HCT116 (cell line): Measurements from ENCODE around the gene TBX5.

Experiments
- EGR1 ChIP-seq: IDR thresholded peaks from 2 replicates; pipeline ENCODE4 v1.6.1; 2012; ENCODE audit warnings: low read depth
- EZH2 ChIP-seq: fragments of 200-600 bp; sonication (generic); IDR thresholded peaks from 2 replicates; pipeline ENCODE4 v1.6.1; 2017; ENCODE audit warnings: antibody characterized with exemption, mixed run types
- EZH2phosphoT487 ChIP-seq: fragments of 200-600 bp; IDR thresholded peaks from 2 replicates; pipeline ENCODE4 v1.6.1; 2018; ENCODE audit warnings: antibody characterized with exemption, borderline replicate concordance
- POLR2A ChIP-seq: IDR thresholded peaks from 2 replicates; pipeline ENCODE4 v1.7.0; 2011; ENCODE audit warnings: borderline replicate concordance; ENCODE audit not compliant: insufficient read depth, insufficient read length; ENCODE audit errors: extremely low read depth
- SIN3A ChIP-seq: IDR thresholded peaks from 2 replicates; pipeline ENCODE4 v1.6.1; 2012; ENCODE audit warnings: low read depth
- SRF ChIP-seq: IDR thresholded peaks from 2 replicates; pipeline ENCODE4 v1.6.1; 2012; ENCODE audit warnings: low read depth
- TF ChIP-seq, protein P1 (sequence below): IDR thresholded peaks from 2 replicates; pipeline ENCODE4 v1.6.1; 2012; ENCODE audit warnings: low read depth
- TF ChIP-seq, protein P2 (sequence below): IDR thresholded peaks from 2 replicates; pipeline ENCODE4 v1.6.1; 2011; ENCODE audit warnings: mild to moderate bottlenecking, low read length, moderate library complexity; ENCODE audit not compliant: insufficient replicate concordance; ENCODE audit errors: extremely low read depth
- TF ChIP-seq, protein P3 (sequence below), 3 experiments: fragments of 200-600 bp in 1 of 3; sonication (generic) in 1 of 3; IDR thresholded peaks in 2 of 3; conservative IDR thresholded peaks in 1 of 3; 2 replicates each; pipeline ENCODE4 v1.5.1; 2012 to 2017; ENCODE audit warnings: low read depth in 2 of 3, low read length in 2 of 3, antibody characterized with exemption in 1 of 3, borderline replicate concordance in 1 of 3, control low read depth in 1 of 3, mild to moderate bottlenecking in 1 of 3, mixed read lengths in 1 of 3, mixed run types in 1 of 3, moderate library complexity in 1 of 3; ENCODE audit not compliant: insufficient read depth in 1 of 3

DNA sequence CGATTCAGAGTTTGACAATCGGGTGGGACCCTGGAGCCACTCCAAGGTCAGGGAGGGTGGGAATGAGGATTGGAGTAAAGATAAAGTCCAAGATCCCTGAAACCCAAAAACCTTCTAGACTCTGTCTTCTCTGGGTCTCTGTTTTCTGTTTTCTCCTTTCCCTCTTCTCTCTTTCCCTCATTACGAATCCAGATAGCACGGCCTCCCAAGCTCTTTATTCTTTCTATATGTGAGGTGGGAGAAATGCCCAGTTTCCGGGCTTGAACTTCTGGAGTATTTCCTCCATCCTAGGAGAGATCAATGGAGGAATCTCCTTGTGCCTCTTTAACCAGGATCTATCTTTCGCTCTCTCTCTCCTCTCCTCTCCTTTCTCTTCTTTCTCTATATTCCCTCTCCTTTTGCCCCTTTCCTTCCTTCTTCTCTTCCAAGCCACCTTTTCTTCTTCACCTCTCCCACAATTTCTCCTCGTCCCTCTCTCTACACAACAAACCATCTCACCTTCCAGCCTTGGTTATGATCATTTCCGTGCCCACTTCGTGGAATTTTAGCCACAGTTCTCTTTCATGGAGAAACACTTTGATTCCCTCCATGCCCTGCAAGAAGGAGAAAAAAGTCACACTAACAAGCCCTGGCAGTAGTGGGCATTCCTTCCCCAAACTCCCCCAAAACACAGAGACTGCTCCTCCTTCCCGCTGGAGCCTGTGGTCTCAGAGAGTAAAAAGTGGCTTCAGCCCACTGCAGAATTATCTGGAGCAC lies 4.4 kb downstream of the TBX5 start:
- TF ChIP-seq, protein P1, sequence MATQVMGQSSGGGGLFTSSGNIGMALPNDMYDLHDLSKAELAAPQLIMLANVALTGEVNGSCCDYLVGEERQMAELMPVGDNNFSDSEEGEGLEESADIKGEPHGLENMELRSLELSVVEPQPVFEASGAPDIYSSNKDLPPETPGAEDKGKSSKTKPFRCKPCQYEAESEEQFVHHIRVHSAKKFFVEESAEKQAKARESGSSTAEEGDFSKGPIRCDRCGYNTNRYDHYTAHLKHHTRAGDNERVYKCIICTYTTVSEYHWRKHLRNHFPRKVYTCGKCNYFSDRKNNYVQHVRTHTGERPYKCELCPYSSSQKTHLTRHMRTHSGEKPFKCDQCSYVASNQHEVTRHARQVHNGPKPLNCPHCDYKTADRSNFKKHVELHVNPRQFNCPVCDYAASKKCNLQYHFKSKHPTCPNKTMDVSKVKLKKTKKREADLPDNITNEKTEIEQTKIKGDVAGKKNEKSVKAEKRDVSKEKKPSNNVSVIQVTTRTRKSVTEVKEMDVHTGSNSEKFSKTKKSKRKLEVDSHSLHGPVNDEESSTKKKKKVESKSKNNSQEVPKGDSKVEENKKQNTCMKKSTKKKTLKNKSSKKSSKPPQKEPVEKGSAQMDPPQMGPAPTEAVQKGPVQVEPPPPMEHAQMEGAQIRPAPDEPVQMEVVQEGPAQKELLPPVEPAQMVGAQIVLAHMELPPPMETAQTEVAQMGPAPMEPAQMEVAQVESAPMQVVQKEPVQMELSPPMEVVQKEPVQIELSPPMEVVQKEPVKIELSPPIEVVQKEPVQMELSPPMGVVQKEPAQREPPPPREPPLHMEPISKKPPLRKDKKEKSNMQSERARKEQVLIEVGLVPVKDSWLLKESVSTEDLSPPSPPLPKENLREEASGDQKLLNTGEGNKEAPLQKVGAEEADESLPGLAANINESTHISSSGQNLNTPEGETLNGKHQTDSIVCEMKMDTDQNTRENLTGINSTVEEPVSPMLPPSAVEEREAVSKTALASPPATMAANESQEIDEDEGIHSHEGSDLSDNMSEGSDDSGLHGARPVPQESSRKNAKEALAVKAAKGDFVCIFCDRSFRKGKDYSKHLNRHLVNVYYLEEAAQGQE = no peak
- TF ChIP-seq, protein P2, sequence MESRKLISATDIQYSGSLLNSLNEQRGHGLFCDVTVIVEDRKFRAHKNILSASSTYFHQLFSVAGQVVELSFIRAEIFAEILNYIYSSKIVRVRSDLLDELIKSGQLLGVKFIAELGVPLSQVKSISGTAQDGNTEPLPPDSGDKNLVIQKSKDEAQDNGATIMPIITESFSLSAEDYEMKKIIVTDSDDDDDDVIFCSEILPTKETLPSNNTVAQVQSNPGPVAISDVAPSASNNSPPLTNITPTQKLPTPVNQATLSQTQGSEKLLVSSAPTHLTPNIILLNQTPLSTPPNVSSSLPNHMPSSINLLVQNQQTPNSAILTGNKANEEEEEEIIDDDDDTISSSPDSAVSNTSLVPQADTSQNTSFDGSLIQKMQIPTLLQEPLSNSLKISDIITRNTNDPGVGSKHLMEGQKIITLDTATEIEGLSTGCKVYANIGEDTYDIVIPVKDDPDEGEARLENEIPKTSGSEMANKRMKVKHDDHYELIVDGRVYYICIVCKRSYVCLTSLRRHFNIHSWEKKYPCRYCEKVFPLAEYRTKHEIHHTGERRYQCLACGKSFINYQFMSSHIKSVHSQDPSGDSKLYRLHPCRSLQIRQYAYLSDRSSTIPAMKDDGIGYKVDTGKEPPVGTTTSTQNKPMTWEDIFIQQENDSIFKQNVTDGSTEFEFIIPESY = no peak
- TF ChIP-seq, protein P3, sequence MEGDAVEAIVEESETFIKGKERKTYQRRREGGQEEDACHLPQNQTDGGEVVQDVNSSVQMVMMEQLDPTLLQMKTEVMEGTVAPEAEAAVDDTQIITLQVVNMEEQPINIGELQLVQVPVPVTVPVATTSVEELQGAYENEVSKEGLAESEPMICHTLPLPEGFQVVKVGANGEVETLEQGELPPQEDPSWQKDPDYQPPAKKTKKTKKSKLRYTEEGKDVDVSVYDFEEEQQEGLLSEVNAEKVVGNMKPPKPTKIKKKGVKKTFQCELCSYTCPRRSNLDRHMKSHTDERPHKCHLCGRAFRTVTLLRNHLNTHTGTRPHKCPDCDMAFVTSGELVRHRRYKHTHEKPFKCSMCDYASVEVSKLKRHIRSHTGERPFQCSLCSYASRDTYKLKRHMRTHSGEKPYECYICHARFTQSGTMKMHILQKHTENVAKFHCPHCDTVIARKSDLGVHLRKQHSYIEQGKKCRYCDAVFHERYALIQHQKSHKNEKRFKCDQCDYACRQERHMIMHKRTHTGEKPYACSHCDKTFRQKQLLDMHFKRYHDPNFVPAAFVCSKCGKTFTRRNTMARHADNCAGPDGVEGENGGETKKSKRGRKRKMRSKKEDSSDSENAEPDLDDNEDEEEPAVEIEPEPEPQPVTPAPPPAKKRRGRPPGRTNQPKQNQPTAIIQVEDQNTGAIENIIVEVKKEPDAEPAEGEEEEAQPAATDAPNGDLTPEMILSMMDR (IDR thresholded peaks at IDR 0.05 in 2 of 3, conservative IDR thresholded peaks at IDR 0.05 in 1 of 3; ENCODE audit: borderline replicate concordance in 1 of 3, insufficient read depth in 1 of 3, low read depth in 2 of 3, low read length in 2 of 3) = no peak
- TF ChIP-seq EGR1 (no peak), POLR2A (no peak), EZH2 (no peak), EZH2phosphoT487 (no peak), SIN3A (no peak), SRF (no peak)
